GM21447 (cell line): Measurements from ENCODE around the gene HERC5.
"Not testable (repeated sequence)": the region's sequence is repeated elsewhere in the genome, so short reads cannot be mapped to it uniquely, and the experiment has no call there.

Experiments
- ATAC-seq: cut with Tn5 transposase; IDR thresholded peaks from one replicate; pipeline ENCODE4 v1.9.1; 2021; ENCODE audit not compliant: unreplicated experiment

HERC5 gene

DNA sequence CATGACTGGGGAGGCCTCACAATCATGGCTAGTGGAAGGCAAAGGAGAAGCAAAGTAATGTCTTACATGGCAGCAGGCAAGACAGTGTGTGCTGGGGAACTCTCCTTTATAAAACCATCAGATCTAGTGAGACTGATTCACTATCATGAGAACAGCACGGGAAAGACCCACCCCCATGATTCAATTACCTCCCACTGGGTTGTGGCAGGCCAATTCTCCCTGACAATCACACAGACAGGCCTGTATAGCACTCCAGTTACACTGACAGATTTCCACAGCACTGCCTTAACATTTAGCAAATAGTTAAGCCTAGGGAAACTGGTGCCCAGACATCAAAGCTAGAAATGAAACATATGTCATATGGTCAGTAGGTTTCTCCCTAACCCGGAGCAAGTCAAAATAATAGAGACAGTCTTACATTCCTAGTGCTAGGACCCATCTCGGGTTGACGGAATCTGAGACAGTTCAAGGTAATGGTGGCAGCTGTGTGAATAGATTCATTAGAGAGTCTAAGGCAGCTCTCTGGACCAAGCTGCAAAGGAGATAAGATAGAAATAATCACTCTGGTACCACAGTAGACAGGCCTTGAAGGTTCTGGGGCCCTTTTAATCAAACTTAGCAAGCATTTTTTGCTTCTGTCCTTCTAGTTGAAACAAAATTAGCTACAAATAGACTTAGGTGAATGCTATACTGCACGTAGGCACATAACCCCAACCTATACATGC lies 9.4 kb upstream of the HERC5 start:
- ATAC-seq = no peak

DNA sequence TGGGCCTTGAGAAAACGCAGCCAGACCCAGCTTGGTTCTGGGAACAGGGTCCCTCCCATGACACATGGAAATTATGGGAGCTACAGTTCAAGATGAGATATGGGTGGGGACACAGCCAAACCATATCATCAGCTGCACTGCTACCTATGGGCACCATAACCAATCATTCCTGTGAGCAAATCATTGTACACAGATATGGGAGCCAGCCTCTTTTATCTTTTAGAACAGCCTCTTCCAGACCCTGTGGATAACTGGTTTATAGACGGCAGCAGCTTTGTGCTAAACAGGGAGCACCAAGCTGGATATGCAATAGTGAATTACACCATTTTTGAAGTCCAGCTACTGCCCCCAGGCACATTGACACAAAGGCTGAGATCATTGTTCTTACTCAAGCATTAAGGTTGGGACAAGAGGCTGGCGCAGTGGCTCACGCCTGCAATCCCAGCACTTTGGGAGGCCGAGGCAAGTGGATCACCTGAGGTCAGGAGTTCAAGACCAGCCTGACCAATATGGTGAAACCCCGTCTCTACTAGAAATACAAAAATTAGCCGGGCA lies 8.6 kb upstream of the HERC5 start:
- not testable (repeated sequence) for ATAC-seq

DNA sequence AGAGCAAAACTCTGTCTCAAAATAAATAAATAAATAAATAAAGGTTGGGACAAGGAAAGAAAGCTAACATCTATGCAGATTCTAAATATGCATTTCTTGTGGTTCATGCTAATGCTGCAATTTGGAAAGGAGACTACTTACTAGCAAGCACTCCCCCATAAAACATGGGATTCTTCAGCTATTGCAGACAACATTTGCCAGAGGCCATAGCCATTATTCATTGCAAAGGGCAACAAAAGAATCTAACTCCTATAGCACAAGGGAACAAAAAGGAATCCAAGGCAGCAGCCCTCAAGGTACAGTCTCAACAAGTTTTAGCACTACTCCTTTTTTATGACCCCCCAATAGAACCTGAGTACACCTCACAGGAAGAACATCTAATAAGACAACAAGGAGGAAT lies 8.0 kb upstream of the HERC5 start:
- no peak for ATAC-seq

DNA sequence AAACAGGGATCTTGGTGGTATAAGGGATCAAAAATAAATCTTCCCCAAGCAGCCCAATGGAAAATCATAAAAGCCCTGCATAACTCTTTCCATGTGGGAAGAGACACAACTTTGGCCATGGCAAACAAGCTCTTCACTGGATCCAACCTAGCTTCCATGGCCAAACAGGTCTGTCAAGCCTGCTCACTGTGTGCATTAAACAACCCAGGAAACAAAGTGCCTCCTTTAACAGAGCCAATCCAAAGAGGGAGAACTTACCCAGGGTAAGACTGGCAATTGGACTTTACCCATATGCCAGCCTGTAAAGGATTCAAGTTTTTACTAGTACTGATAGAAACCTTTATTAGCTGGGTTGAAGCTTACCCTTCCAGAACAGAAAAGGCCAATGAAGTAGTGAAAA lies 7.6 kb upstream of the HERC5 start:
- no peak for ATAC-seq

DNA sequence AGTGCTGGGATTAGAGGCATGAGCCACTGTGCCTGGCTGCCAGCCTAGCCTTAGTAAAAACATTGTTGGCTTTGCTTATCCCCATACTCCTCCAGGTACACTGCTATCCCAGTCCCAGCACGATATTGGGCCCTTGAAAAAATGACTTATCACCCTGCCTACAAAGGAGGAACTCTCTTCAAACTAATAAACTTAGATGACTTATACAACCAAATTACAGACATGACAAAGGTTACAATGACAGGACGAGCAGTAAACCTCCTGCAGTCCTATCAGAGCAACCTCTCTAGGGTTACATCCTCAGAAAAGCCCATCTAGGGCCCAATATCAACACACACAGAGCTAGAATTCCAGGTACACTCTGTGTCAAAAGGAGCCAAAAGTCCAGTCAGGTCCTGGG lies 5.7 kb upstream of the HERC5 start:
- ATAC-seq = no peak

DNA sequence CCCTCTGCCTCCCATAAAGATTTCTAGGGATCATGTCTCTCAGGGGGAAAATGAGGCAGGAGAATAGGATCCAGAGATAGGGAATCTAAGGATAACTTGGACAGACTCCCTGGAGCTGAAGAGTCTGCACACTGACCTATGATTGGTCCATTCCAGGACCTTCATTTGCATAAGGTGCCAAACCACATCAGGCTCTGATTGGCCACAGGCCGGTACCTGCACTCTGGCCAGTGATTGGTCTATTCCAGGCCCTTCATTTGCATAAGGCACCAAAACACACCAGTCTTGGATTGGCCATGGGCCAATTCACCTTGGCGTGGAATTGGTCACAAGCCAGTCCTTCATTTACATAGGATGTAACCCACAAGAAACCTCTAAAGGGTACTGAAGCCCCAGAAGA lies 4.0 kb upstream of the HERC5 start:
- no peak for ATAC-seq

DNA sequence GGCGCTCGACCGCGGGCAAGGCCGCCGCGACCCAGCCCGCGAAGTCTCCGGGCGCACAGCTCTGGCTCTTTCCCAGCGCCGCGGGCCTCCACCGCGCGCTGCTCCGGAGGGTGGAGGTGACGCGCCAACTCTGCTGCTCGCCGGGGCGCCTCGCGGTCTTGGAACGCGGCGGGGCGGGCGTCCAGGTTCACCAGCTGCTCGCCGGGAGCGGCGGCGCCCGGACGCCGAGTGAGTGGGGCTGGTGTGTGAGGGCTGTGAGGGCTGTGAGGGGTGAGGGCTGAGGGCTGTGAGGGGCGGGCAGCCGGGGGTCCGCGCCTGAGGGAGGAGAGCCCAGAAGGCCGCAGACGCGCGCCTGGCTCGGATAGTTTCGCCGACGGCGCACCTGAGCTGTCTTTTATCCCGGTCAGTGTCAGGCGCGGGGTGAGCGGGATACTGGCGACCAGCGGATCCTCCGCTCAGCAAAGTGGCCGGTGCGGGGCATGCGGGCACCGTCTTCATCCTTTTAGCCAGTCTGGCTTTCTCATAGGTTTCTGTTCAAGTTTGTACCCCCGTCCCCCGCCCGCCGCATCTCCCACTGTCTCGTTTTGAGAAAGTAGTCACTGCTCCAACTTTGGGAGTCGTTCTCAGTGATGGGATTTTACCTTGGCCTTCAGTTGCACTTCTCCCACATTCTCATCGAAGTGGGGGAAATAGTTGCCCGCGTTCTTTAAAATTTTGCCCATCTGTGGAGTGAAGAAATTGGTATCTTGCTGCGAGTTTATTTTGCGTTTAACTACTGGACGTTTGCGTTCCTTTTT lies 586 bp downstream of the HERC5 start:
- ATAC-seq = peak; percentile 35

DNA sequence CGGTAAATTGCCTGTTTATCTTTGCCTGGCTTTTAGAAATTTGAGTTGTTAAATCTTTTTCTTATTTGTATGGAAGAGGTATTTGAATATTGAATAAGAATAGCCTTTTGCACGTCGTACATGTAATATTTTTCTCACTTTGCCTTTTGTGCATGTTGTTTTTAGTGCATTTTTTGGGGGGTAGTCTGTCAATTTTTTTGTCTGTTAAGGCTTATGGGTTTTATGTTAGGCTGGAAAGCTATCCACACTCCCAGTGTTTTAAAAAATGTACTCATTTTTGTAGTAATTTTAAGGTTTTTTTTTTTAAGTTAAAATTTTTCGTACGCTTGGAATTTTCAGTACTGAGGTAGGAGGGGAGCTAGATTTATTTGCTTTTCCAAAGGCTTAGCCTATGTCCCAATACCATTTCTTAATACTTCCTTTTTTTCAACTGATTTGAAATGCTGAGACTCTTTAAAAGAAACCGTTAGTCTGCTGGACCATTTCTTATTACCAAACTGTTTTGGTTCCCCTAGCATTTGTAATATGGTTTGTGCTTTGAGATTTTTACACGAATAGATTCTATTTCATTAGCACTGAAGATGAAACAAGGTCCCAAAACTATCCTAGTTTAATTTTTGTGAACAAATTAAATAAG lies 1.3 kb downstream of the HERC5 start:
- no peak for ATAC-seq

DNA sequence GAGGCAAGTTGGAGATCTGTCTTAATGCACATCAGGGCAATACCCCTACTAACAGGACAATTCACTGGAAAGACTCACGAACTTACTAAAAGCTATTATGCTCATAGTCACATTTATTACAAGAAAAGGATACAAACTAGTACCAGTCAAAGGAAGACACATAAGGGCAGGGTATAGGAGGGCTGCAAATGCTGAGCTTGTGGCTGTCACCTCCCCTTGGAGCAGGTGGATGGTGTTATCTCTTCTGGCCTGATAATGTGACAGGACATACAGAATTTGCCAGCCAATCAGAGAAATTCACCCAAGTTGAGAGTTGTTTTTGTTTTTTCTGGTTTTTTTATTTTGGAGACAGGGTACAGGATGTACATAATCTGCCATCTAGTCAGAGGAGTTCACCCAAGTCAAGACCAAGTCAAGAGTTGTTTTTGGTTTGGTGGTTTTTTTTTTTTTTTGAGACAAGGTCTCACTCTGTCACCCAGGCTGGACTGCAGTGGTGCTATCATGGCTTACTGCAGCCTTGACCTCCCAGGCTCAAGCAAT lies 8.8 kb downstream of the HERC5 start:
- no peak for ATAC-seq

DNA sequence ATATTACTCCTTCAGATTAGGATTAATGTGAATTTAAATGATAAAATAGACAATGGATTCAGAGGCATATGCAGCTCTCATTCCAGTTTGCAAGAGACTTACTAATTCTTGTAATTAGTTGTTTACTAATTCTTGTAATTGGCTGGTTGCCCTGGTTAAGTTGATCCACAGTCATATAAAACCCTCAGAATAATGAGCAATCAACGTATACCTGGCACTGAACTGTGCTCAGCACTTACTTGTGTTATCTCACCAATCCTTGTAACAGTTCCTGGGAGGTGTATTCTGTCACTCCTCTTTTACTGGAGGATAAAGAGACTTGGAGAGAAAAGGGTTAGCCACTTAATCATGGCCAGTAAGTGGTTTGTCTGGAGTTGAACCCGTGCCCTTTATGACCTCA lies 10.5 kb downstream of the HERC5 start:
- ATAC-seq = no peak

DNA sequence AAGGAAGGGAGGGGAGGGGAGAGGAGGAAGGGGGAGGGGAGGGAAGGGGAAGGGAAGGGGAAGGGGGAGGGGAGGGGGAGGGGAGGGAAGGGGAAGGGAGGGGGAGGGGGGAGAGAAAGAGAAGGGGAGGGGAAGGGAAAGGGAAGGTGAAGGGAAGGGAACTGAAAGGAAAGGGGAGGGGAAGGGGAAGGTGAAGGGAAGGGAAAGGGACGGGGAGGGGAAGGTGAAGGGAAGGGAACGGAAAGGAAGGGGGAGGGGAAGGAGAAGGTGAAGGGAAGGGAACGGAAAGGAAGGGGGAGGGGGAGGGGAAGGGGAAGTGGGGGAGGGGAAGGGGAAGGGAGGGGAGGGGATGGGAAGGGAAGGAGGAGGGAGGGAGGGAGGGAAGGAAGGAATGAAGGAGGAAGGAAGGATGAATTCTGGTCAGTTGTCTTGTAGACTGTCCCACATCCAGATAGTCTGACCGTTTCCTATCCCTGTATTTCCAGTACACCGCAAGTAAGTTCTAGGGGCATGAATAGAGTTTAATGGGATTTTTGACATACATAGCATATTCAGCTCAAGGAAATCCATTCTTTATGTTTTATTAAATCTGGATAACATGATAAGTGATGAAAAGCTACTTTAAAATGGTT lies 20.4 kb downstream of the HERC5 start:
- ATAC-seq = no peak

DNA sequence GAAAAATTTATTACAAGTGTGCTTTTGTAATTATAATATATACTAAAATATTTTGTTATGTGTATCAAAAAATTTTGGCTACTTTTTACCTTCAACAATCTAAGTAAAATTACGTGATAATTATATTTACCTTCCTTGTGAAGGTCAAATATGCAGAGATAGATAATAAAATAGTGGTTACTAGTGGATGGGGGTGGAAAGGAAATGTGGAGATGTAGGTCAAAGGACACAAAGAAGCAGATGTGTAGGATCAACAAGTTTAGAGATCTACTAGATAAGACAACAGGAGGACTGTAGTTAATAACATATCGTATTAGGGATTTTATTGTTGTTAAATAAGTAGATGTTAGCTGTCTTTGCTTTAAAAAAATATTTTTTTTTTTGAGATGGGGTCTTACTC lies 21.3 kb downstream of the HERC5 start:
- no peak for ATAC-seq

DNA sequence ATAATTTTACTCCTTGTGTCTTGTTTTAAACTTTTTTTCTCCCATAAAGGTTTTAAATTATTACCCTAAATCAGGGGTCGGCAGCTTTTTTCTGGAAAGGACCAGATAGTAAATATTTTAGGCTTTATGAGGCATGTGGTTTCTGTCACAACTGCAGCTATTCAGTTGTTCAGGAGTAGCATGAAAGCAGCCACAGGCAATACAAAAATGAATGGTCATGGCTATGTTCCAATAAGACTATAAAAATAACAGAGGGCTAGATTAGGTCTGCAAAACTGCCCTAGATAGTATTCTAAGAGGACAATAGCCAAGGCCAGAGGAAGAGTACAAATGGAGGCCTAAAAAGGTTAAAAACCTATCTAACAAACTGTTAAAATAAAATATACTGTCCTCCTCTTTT lies 24.6 kb downstream of the HERC5 start:
- no peak for ATAC-seq

DNA sequence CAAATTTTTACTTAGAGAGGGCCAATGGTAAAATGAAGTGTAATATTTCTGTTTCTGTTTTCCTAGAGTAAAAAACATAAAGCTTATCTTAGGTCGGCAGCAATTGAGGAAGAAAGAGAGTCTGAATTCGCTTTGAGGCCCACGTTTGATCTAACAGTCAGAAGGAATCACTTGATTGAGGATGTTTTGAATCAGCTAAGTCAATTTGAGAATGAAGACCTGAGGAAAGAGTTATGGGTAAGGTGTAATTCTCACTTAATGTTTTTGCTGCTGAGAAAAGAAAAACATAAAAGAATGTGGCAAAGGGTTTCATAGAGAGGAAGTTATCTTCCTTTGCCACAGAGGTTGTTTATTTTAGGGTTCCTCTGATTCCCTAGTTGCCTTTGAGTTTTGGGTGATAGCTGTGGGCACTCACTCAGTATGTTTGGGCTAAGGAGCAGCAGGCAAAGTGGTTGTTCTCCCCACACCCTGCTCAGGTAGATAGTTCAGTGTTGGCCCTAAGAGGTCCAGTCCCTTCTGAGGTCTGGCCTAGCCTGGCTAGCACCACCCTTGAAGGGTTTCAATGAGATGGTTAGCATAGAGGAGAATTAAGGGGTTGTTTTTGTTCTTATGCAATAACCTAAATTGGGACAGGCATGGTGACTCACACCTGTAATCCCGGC lies 32.3 kb downstream of the HERC5 start:
- no peak for ATAC-seq

DNA sequence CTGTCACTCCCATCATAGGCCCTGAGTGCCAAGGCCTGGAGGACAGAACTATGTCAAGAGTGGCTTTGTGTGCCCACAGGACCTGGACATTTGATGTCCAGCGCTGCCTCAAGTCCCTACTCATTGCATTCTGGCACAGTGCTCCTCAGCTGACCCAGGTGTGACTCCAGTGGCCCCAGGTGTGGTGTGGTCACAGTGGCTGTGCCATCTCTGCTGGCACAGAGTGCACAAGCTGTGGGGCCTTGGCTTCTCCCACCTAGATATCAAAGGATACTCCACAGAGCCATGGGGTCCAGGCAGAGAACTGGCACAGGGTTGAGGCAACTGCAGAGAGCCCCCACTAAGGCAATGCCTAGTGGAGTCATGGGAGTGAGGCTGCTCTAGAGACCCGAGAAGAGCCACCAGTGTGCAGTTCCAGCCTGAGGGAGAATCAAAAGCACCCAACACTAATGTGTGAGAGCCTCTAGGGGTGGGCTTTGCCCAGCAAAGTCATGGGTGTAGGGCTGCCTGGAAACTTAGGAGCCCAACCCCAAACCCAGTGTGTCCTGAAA lies 41.0 kb downstream of the HERC5 start:
- no peak for ATAC-seq

DNA sequence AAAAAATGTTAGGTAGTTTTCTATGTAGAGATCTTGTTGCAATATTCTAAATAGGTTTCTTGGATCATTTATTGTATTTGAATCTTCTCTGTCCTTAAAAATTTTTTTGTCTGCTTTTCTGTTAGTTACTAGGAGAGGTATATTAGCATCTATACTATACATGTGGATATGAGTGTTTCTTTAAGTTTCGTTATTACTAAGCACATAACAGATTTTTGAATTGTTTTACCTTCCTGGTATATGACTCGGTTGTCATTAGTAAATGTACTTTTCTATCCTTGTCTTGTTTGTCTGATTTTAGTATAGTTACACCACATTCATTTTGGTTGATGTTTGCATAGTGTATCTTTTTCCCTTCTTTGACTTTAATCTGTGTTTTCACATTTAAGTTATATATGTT lies 46.4 kb downstream of the HERC5 start:
- no peak for ATAC-seq

DNA sequence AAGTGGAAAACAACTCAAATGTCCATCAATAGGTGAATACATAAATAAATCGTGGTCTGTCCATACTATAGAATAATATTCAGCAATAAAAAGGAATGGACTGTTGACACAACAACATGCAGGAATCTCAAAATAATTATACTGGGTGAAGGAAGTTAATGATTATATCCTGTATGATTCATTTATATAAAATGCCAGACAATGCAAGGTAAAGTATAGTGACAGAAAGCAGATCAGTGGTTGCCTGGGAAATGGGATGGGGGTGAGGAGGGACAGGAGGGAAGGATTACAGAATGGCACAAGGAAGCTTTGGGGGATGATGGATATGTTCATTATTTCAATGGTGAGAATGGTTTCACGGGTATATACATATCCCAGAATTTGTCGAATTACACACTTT lies 54.3 kb downstream of the HERC5 start:
- ATAC-seq = no peak

DNA sequence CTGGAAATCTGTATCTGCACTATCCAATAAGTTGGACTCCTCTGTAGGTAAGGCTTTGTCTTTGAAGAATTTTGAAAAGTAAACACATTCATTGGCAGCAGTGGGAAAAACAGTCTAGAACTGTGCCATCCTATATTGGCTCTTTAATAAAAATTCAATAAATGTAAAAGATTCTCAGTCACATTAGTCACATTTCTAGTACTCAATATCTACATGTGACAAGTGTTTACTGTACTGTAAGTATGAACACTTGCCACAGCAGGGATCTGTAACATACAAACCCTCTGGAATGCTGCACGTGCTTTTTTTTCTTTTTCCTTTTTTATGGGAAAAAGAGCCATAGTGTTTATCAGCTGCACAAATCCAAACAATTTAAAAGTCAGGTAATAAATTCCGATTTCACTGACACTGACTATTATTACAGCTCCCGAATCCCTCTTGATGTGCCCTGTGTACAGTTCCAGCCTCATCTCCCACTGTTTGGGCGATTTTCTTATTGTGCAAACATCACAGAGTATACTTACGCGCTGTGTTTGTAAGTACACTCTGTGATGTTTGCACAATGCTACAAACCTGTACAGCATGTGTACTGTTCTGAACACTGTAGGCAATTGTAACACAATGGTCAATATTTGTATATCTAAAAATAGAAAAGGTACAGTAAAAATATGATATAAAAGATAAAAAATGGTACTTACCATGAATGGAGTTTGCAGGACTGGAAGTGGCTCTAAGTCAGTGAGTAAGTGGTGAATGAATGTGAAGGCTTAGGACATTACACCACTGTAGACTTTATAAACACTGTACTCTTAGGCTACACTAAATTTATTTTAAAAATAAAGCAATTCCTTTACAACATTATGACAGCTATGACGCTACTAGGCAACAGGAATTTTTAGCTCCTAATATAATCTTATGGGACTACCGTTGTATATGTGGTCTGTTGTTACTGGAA lies 57.9 kb downstream of the HERC5 start:
- no peak for ATAC-seq

DNA sequence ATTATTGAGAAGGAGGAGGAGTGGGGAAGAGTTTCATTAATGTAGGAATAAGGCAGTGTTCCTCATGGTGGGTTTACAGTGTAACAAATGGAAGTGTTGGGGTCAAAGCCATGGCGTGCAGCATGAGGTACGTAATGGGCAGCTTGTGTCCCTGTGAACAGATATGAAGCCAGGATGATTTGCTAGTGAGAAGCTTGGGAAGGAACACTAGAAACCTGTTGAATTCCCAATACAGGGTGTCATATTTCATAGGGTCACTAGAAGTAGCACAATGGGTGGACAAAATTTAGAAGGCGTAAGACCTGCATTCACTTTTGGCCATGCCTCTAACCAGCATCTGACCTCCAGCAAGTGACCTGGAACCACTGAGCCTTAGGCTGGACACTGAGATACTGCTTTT lies 59.8 kb downstream of the HERC5 start:
- no peak for ATAC-seq
